Articular chondrocyte of knee joint (primary cell): ENCODE measurements around the gene RGS5. TPM values are rescaled to one million over a fixed set of nuclear protein-coding genes. Genes with fewer than 3 reads are reported as not detected.

Experiments used
- total RNA-seq: library from RNA; depleted of rRNA; stranded (reverse); fragments of >200 nt; gene quantifications from 2 replicates; pipeline ENCODE4 v1.2.3, GENCODE V29; 2012

RGS5 gene
- 3.4 and 6.5 TPM in 2 replicates for total RNA-seq

GRCh38 chr1:163202833-163203451 is at the start of gene RGS5:
TSS of gene RGS5 (minus strand) at chr1:163202916. CDS start at chr1:163202835, 81 bp downstream.

Other genes with a start within 250 kb of the RGS5 start
- 2.1 and 4.8 TPM in 2 replicates for gene RGS4, start 133.6 kb downstream of the RGS5 start, total RNA-seq
- gene NUF2, start 119.0 kb upstream of the RGS5 start, total RNA-seq: 7.6 and 9.5 TPM in 2 replicates